H1 (cell line): Measurements from ENCODE around the gene WDR35.

ENCODE experiments used
- CEBPB ChIP-seq: IDR thresholded peaks from 2 replicates; pipeline ENCODE4 v1.6.1; 2012; ENCODE audit warnings: low read depth, low read length
- CHD1 ChIP-seq: IDR thresholded peaks from 2 replicates; pipeline ENCODE4 v1.6.1; 2012; ENCODE audit warnings: low read depth, low read length, improper control_type of control experiment
- EP300 ChIP-seq, 2 experiments: IDR thresholded peaks; 1 replicate in 1 of 2; 2 replicates in 1 of 2; pipeline ENCODE4 v1.6.1; 2011 to 2012; ENCODE audit warnings: low read depth in 2 of 2, low read length in 2 of 2, mild to moderate bottlenecking in 2 of 2, borderline replicate concordance in 1 of 2, inconsistent platforms in 1 of 2, moderate library complexity in 1 of 2
- POLR2A ChIP-seq, 2 experiments: IDR thresholded peaks; 1 replicate in 1 of 2; 2 replicates in 1 of 2; pipeline ENCODE4 v1.6.1; 2011; ENCODE audit warnings: low read depth in 2 of 2, low read length in 2 of 2, mild to moderate bottlenecking in 2 of 2; ENCODE audit errors: control extremely low read depth in 1 of 2
- RXRA ChIP-seq: IDR thresholded peaks from 2 replicates; pipeline ENCODE4 v1.6.1; 2011; ENCODE audit warnings: low read depth, mild to moderate bottlenecking, low read length, moderate library complexity; ENCODE audit not compliant: insufficient read depth
- SP1 ChIP-seq: IDR thresholded peaks from 2 replicates; pipeline ENCODE4 v1.6.1; 2011; ENCODE audit warnings: low read depth, low read length
- TF ChIP-seq, protein P1 (sequence below): IDR thresholded peaks from 2 replicates; pipeline ENCODE4 v1.6.1; 2011; ENCODE audit warnings: low read depth, mild to moderate bottlenecking, low read length; ENCODE audit not compliant: insufficient read depth

DNA sequence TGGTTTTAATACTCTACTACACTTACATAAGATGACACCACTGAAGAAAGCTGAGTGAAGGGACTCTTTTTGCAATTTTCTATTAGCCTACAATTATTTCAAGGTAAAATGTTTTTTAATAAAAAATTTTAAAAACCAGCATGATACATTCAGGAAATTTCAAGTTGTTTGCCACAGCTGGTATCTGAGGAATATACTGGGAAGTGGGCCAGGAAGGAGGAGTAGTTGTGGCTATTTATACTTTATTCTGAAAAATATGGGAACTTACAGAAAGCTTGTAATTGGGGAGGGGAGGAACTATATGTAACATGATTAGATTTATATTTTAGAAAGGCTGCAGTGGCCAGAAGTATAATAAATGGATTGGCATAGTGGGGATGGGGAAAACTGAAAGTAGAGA, 40.8 kb downstream of the WDR35 start:
- TF ChIP-seq RXRA (no peak), POLR2A (IDR thresholded peaks at IDR 0.05; ENCODE audit: control extremely low read depth in 1 of 2, low read depth in 2 of 2, low read length in 2 of 2) (no peak), SP1 (no peak), CEBPB (no peak), EP300 (IDR thresholded peaks at IDR 0.05; ENCODE audit: borderline replicate concordance in 1 of 2, low read depth in 2 of 2, low read length in 2 of 2) (no peak), CHD1 (no peak)
- TF ChIP-seq, protein P1, sequence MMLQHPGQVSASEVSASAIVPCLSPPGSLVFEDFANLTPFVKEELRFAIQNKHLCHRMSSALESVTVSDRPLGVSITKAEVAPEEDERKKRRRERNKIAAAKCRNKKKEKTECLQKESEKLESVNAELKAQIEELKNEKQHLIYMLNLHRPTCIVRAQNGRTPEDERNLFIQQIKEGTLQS = no peak
